Spleen (tissue), 11 donors: ENCODE results near the gene DNM2. TPM values are rescaled to one million over a fixed set of nuclear protein-coding genes. Genes with fewer than 3 reads are reported as not detected.
"Not testable (repeated sequence)": the region's sequence is repeated elsewhere in the genome, so short reads cannot be mapped to it uniquely, and the experiment has no call there.

ENCODE experiments used
- DNase-seq: peaks from one replicate; pipeline ENCODE4 v3.0.0-alpha.2; 2020
- H3K27ac ChIP-seq, 8 donors: fragments of 200-600 bp; sonication (generic) in 7 of 8; 1 replicate in 4 of 8; 2 replicates in 4 of 8; pipeline versions ENCODE4 v1.5.0 to v1.8.0; 2016 to 2021; ENCODE audit warnings: inconsistent platforms in 4 of 8, mild to moderate bottlenecking in 4 of 8, moderate library complexity in 1 of 8
- H3K27me3 ChIP-seq, 7 donors: fragments of 200-600 bp; sonication (generic) in 6 of 7; replicated peaks in 1 of 7; 1 replicate in 4 of 7; 2 replicates in 3 of 7; pipeline versions ENCODE4 v1.5.0 to v1.8.0; 2016 to 2021; ENCODE audit warnings: inconsistent platforms in 3 of 7, mild to moderate bottlenecking in 1 of 7
- H3K36me3 ChIP-seq, 6 donors: fragments of 200-600 bp; sonication (generic) in 5 of 6; 1 replicate in 4 of 6; 2 replicates in 2 of 6; pipeline versions ENCODE4 v1.5.0 to v1.8.0; 2016 to 2021; ENCODE audit warnings: inconsistent platforms in 2 of 6
- H3K4me1 ChIP-seq, 6 donors: fragments of 200-600 bp; sonication (generic) in 5 of 6; 1 replicate in 3 of 6; 2 replicates in 3 of 6; pipeline versions ENCODE4 v1.5.0 to v1.8.0; 2016 to 2021; ENCODE audit warnings: inconsistent platforms in 3 of 6
- H3K4me3 ChIP-seq, 8 donors: fragments of 200-600 bp; sonication (generic) in 7 of 8; 1 replicate in 4 of 8; 2 replicates in 4 of 8; pipeline versions ENCODE4 v1.5.0 to v1.8.0; 2016 to 2021; ENCODE audit warnings: inconsistent platforms in 4 of 8, mild to moderate bottlenecking in 4 of 8, moderate library complexity in 2 of 8
- H3K9me3 ChIP-seq, 8 donors: fragments of 200-600 bp; sonication (generic) in 7 of 8; 1 replicate in 4 of 8; 2 replicates in 4 of 8; pipeline versions ENCODE4 v1.5.0 to v1.8.0; 2016 to 2021; ENCODE audit warnings: inconsistent platforms in 4 of 8
- CTCF ChIP-seq, 11 experiments: fragments of 200-600 bp in 7 of 11; fragments of 450-650 bp in 4 of 11; sonication (generic) in 4 of 11; IDR thresholded peaks in 8 of 11; conservative IDR thresholded peaks in 3 of 11; 1 replicate in 7 of 11; 2 replicates in 4 of 11; pipeline versions ENCODE4 v1.4.0 to v1.8.0; 2016 to 2021; ENCODE audit warnings: antibody characterized with exemption in 11 of 11, inconsistent platforms in 4 of 11, mild to moderate bottlenecking in 1 of 11
- POLR2A ChIP-seq, 3 donors: fragments of 450-650 bp; IDR thresholded peaks; one replicate each; pipeline ENCODE4 v1.5.1; 2017; ENCODE audit warnings: antibody characterized with exemption in 3 of 3, mild to moderate bottlenecking in 1 of 3
- POLR2AphosphoS5 ChIP-seq, 3 donors: sonication (generic); formaldehyde crosslinking; IDR thresholded peaks; one replicate each; pipeline ENCODE4 v1.5.1; 2017; ENCODE audit warnings: antibody characterized with exemption in 3 of 3
- WGBS, 5 donors: extraction: QIAGEN DNeasy Blood & Tissue Kit in 3 of 5; methylation state at CpG; one replicate each; pipeline versions ENCODE4 v1.1.5 to v1.1.7; 2013 to 2018; 5-methylcytosine and 5-hydroxymethylcytosine counted together
- intact Hi-C: fragments of 100-400 bp; cut with DNase I; formaldehyde crosslinking; loops from one replicate; pipeline ENCODE4 v1.15.0; 2023; ENCODE audit warnings: low total_unique reads
- polyA plus RNA-seq, 3 donors: library from polyadenylated mRNA; stranded (reverse); fragments of 200-250 nt; gene quantifications; one replicate each; pipeline ENCODE4 v1.2.1, GENCODE V29; 2013
- total RNA-seq, 7 donors: library from RNA; depleted of rRNA in 3 of 7; stranded (reverse); fragments of >200 nt in 3 of 7; fragmentation: NEBNext Ultra II Directional in 4 of 7; extraction: Animal tissue kit (Norgen Biotek cat#: 25700) in 4 of 7; gene quantifications; one replicate each; pipeline versions ENCODE4 v1.1.0 to v1.2.1, GENCODE V29; 2016 to 2021
- donor health status: healthy with polysubstance abuse.
- donor health status: DM: no; HTN: no; CAD: no; lungs with moderate emphysema.
- donor health status: DM: no; HTN: no; CAD: no.
- donor health status: Bipolar disorder and iron deficiency.
- donor health status: healthy.
- donor health status: DM: no; HTN: no; CAD: no.
- donor health status: DM: yes; HTN: yes; CAD: no.

DNM2 gene
- total and polyA plus RNA-seq, 10 donors, result 57.1 to 298 (median 193) TPM

- WGBS, 5 donors, result 0 to 1% (median 1%) methylated on average over 36 to 50 of the region's 50 CpGs
These were observed 118.0 kb downstream of the DNM2 start, which contains the start of gene TMED1 for GRCh38 chr19:10835754-10836478. TMED1 (minus strand) TSS chr19:10836212; CDS start chr19:10836191, 21 bp downstream.

GRCh38 chr19:10836479-10837330 lies 118.8 kb downstream of the DNM2 start:
- DNase-seq, result peak; percentile 94
- peaks cover 6 to 18% (median 14%) of the 10 kb centered on the region in 6 donors for H3K4me1 ChIP-seq
- H3K27ac ChIP-seq, result peak overlapping the region; percentile 97 to 100 (median 98)
- WGBS, 5 donors, result 35 to 42% (median 38%) methylated on average over 36 to 38 of the region's 38 CpGs
- H3K4me3 ChIP-seq, result peak overlapping the region; percentile 63 to 92 (median 70)
- H3K36me3 ChIP-seq, result peaks cover 0 to 36% (median 24%) of the 10 kb centered on the region in 6 donors
- intact Hi-C loops, result no loop called here
- no peaks in the 10 kb centered on the region for H3K27me3 ChIP-seq
- peak in 1 of 11 experiments; percentile 3 for TF ChIP-seq CTCF (IDR thresholded peaks at IDR 0.05 in 8 of 11, conservative IDR thresholded peaks at IDR 0.05 in 3 of 11)
- TF ChIP-seq POLR2A (IDR thresholded peaks at IDR 0.05), result no peak
- H3K9me3 ChIP-seq, result peaks cover 0 to 12% (median 2%) of the 10 kb centered on the region in 8 donors

More at GRCh38 chr19:10835754-10836478, 118.0 kb downstream of the DNM2 start, which contains the start of gene TMED1:
- peaks cover 6 to 18% (median 14%) of the 10 kb centered on the region in 6 donors for H3K4me1 ChIP-seq
- peak within 1 kb of the TSS; percentile 97 to 100 (median 98) for H3K27ac ChIP-seq
- TF ChIP-seq POLR2A (IDR thresholded peaks at IDR 0.05), result peak in 2 of 3 donors; percentile 9 to 61
- TF ChIP-seq POLR2AphosphoS5 (IDR thresholded peaks at IDR 0.05), result peak; percentile 86 to 94 (median 90)
- peak in 9 of 11 experiments; percentile 40 to 70 (median 55) for TF ChIP-seq CTCF (IDR thresholded peaks at IDR 0.05 in 8 of 11, conservative IDR thresholded peaks at IDR 0.05 in 3 of 11)
- peaks cover 0 to 12% (median 2%) of the 10 kb centered on the region in 8 donors for H3K9me3 ChIP-seq
- peak within 1 kb of the TSS; percentile 63 to 92 (median 70) for H3K4me3 ChIP-seq
- no peaks in the 10 kb centered on the region for H3K27me3 ChIP-seq
- peak; percentile 98 for DNase-seq
- H3K36me3 ChIP-seq, result peaks cover 0 to 44% (median 32%) of the 10 kb centered on the region in 6 donors
- intact Hi-C loops, result no loop called here

- H3K4me3 ChIP-seq, H3K27me3 ChIP-seq, intact Hi-C loops, DNase-seq, H3K27ac ChIP-seq: not testable (repeated sequence)
- WGBS, 5 donors, result 95 to 98% (median 96%) methylated on average over 7 of the region's 7 CpGs
- H3K4me1 ChIP-seq, result peaks cover 6 to 18% (median 14%) of the 10 kb centered on the region in 6 donors
- H3K9me3 ChIP-seq, result peaks cover 0 to 12% (median 2%) of the 10 kb centered on the region in 8 donors
- peaks cover 0 to 26% (median 14%) of the 10 kb centered on the region in 6 donors for H3K36me3 ChIP-seq
These were observed 119.8 kb downstream of the DNM2 start for GRCh38 chr19:10837649-10838048.

GRCh38 chr19:10838377-10838776 lies 120.5 kb downstream of the DNM2 start:
- Histone ChIP-seq H3K4me3 (no peak overlapping the region), H3K27ac (no peak overlapping the region), H3K27me3 (no peaks in the 10 kb centered on the region), H3K36me3 (peaks cover 0 to 19% (median 7%) of the 10 kb centered on the region in 6 donors), H3K9me3 (peaks cover 0 to 12% (median 2%) of the 10 kb centered on the region in 8 donors), H3K4me1 (peaks cover 6 to 18% (median 14%) of the 10 kb centered on the region in 6 donors)
- TF ChIP-seq POLR2AphosphoS5 (IDR thresholded peaks at IDR 0.05), result no peak
- TF ChIP-seq POLR2A (IDR thresholded peaks at IDR 0.05), result no peak
- no peak for TF ChIP-seq CTCF (IDR thresholded peaks at IDR 0.05 in 8 of 11, conservative IDR thresholded peaks at IDR 0.05 in 3 of 11)
- WGBS, 5 donors, result 85 to 95% (median 90%) methylated on average over 11 of the region's 11 CpGs
- intact Hi-C loops, result no loop called here
- DNase-seq, result no peak
